ENCODE data around the gene FREY1. TPM values are rescaled to one million over a fixed set of nuclear protein-coding genes. Genes with fewer than 3 reads are reported as not detected.

FREY1 gene
- total RNA-seq, 1 donor from 2014 or later, result 1.3 TPM

DNA sequence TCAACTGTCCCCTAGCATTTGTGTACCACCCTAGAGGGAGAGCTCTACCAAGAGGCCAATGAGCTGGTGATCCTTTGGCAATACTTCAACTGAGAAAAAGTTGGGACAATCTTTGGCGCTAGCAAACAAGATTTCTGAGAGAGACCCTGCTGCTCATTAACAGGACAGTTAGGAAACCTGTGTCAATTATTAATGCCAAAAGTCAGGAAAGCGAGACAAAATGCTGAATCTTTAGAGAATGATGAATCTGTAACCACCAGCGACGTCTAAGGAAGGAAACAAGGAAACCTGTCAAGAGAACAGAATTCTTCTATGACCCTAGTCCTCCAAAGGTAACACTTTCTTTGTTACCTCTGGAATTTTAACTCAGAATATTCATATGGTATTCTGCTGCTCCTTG lies 35.3 kb upstream of the FREY1 start:
- DNase-seq (ENCODE audit: low read depth) (no peak), FAIRE-seq (no peak)
- no peak for TF ChIP-seq CTCF (IDR thresholded peaks at IDR 0.05; ENCODE audit: insufficient read depth, low read length, severe bottlenecking)
- Histone ChIP-seq H3K27me3 (ENCODE audit: control insufficient read depth, insufficient read depth, low read length) (no peaks in the 10 kb centered on the region), H3K4me3 (ENCODE audit: low read depth, low read length) (no peak overlapping the region), H3K36me3 (ENCODE audit: control insufficient read depth, insufficient read depth, low read length) (peaks cover 7% of the 10 kb centered on the region)

DNA sequence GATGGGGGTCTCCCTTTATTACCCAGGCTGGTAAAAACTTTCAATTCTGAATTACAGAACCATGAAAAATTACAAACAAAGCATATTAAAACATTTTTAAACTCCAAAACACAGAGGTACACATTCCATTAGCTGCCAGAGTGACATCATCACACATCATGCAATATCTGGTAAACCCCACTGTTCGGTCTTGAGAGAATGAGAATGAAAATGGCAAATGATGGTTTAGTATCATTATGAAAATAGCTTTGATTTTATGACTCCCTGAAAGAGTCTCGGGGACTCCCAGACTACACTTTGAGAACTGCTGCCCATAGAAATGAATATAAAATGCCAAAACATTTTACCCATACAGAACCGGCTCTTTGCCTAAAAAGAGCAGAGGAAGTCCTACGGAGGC lies 34.2 kb upstream of the FREY1 start:
- FAIRE-seq (no peak), DNase-seq (ENCODE audit: low read depth) (no peak)
- peaks cover 5% of the 10 kb centered on the region for H3K36me3 ChIP-seq (ENCODE audit: control insufficient read depth, insufficient read depth, low read length)
- no peaks in the 10 kb centered on the region for H3K27me3 ChIP-seq (ENCODE audit: control insufficient read depth, insufficient read depth, low read length)
- TF ChIP-seq CTCF (IDR thresholded peaks at IDR 0.05; ENCODE audit: insufficient read depth, low read length, severe bottlenecking), result no peak
- H3K4me3 ChIP-seq (ENCODE audit: low read depth, low read length), result no peak overlapping the region

GRCh38 chr11:45939836-45940235 lies 32.8 kb upstream of the FREY1 start:
- Histone ChIP-seq H3K4me3 (ENCODE audit: low read depth, low read length) (no peak overlapping the region), H3K36me3 (ENCODE audit: control insufficient read depth, insufficient read depth, low read length) (peaks cover 4% of the 10 kb centered on the region), H3K27me3 (ENCODE audit: control insufficient read depth, insufficient read depth, low read length) (no peaks in the 10 kb centered on the region)
- no peak for TF ChIP-seq CTCF (IDR thresholded peaks at IDR 0.05; ENCODE audit: insufficient read depth, low read length, severe bottlenecking)
- no peak for FAIRE-seq
- DNase-seq (ENCODE audit: low read depth), result no peak

DNA sequence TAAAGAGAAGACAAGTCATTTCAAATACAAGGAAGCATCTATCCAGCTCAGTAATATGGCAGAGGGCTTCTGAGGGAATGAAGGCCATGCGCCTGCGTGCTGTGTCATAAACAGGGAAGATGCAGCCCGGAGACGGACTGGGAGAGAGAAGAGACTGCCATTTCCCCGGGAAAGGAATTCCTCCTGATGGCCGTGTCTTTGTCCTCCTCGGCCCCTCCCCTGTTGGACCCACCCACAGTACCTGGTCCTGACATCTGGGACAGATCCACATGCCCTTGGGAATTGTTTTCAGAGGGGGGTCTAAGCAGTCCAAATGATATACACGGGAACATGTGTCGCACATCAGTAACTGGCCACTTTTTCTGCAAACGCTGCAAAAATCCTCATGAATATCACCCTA lies 30.8 kb upstream of the FREY1 start:
- Histone ChIP-seq H3K27me3 (ENCODE audit: control insufficient read depth, insufficient read depth, low read length) (no peaks in the 10 kb centered on the region), H3K36me3 (ENCODE audit: control insufficient read depth, insufficient read depth, low read length) (peaks cover 6% of the 10 kb centered on the region), H3K4me3 (ENCODE audit: low read depth, low read length) (no peak overlapping the region)
- DNase-seq (ENCODE audit: low read depth) (no peak), FAIRE-seq (no peak)
- TF ChIP-seq CTCF (IDR thresholded peaks at IDR 0.05; ENCODE audit: insufficient read depth, low read length, severe bottlenecking), result no peak

DNA sequence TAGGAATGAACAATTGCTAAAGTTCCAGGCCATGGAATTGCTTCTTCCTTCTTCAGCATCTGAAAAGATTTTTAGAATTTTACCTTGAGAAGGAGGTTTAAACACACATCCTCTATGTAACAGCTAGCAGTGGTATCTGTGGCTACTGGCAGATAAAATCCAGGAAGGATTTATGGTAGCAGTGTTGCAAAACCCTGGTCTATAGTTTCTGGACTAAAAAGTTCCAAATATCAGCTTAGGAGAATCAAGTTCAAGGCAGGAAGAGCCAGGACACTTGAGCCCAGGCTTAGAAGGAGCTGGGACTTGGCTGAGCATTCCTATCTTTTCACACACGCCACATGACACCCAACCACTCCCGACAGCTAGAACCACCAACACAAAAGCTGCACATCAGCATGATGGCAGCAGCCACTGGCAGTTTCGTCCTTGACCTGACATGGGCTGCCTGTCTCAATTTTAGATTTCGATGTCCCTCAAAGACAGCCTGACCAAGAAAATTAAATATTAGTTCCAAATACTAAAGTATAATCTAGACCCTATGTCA lies 29.5 kb upstream of the FREY1 start:
- H3K27me3 ChIP-seq (ENCODE audit: control insufficient read depth, insufficient read depth, low read length), result no peaks in the 10 kb centered on the region
- H3K36me3 ChIP-seq (ENCODE audit: control insufficient read depth, insufficient read depth, low read length), result peaks cover 6% of the 10 kb centered on the region
- FAIRE-seq (no peak), DNase-seq (ENCODE audit: low read depth) (no peak)
- no peak overlapping the region for H3K4me3 ChIP-seq (ENCODE audit: low read depth, low read length)
- no peak for TF ChIP-seq CTCF (IDR thresholded peaks at IDR 0.05; ENCODE audit: insufficient read depth, low read length, severe bottlenecking)

DNA sequence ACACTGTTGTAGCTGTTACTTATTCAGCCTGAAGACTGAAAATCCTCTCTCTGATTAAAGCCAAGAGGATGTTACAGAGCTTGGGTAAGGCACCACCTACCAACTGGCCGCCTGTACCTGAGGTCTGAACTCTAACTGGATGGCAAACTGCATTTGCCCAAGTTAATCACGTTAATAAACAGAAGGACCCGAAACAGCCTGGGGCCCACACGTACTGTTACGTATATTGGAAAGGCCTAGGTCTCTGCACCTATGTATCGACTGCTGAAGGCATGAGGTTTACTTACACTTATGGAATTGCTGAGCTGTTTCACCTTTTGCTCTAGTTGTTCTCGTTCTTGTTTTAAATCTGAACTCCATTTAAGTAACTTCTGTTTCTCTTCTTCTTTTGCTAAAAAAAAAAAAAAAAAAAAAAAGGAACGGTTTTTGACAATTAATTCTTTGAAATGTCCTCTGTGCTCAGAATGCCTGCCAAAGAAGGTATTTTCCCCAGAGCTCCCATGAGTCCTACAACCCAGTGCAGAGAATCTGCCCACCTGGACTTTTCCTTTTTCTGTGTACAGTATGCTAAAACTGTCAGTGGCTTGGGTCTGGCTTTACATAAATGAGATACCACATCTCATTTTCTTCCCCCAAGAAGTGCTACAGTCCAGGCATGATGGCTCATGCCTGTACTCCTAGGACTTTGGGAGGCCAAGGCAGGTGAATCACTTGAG lies 28.4 kb upstream of the FREY1 start:
- TF ChIP-seq CTCF (IDR thresholded peaks at IDR 0.05; ENCODE audit: insufficient read depth, low read length, severe bottlenecking), result no peak
- peaks cover 6% of the 10 kb centered on the region for H3K36me3 ChIP-seq (ENCODE audit: control insufficient read depth, insufficient read depth, low read length)
- H3K4me3 ChIP-seq (ENCODE audit: low read depth, low read length), result no peak overlapping the region
- DNase-seq (ENCODE audit: low read depth), result peak; percentile 30
- FAIRE-seq, result no peak
- no peaks in the 10 kb centered on the region for H3K27me3 ChIP-seq (ENCODE audit: control insufficient read depth, insufficient read depth, low read length)
